Epithelial cell of prostate (primary cell): ENCODE data around the gene ZFAND2B.

ENCODE experiments used
- DNase-seq: peaks from one replicate; pipeline ENCODE4 v3.0.0-alpha.2; 2011; ENCODE audit warnings: low read depth, low spot score
- H3K27ac ChIP-seq: fragments of 450-650 bp; 2 replicates; pipeline ENCODE4 v1.5.1; 2017; ENCODE audit warnings: mild to moderate bottlenecking

Gene ZFAND2B

DNA sequence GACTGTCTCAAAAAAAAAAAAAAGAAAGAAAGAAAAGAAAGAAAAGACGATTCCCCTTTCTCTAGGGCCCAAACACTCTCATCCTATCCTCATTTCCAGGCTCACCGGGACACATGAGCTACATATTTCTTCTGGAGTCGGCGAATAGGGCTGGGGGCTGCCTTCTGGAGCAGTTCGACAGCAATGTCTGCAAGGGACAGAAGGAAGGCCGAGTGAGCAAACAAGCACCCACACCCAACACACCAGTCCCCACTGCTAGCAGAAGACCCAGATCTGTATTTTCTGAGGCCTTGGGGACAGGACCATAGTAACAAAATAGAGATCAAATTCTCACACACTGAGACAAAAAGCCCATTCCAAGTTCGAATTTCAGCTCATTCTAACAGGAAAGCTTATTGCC lies 31.1 kb upstream of the ZFAND2B start:
- H3K27ac ChIP-seq, result peak overlapping the region; percentile 99
- DNase-seq, result no peak

DNA sequence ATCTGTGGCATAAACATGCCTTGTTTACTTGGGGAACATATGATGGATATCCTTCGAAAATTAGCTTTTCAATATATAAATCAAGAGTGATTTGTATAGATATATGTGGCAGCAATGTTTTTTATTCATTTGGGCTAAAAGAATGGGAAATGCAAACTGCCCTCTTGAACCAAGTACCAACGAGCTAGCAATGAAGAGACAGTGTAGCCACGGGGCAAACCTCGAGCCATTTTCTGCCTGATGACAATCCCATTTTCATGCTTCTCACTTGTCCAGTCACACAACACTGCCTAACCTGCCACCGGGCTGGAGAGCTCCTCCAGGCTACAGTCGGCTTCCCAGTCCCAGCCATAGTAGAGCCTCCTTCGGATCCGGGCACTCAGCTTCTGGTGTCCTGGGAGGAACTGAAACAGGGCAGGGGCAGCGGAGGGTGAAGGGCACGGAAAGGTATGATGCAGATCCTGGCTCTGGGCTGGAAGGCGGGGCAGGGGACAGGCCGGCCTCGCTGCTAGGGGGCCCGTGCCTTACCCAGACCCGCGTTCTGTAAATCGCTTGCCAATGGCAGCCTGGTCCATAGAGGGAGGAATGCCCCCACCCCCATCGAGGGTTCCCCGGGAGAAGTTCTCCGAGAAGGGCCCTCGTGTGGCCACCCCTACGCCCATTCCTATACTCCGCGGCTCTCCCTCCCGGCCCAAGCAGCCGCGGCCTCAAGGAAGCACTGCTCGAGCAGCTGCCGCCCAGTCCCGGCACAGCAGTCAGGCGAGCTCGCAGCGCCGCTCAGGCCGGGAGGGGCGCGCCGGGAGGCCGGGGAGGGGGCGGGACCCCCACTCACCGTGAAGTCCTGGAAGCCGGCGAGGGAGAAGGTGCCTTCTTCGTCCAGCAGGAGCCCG lies 30.4 kb upstream of the ZFAND2B start:
- peak overlapping the region; percentile 99 for H3K27ac ChIP-seq
- no peak for DNase-seq

DNA sequence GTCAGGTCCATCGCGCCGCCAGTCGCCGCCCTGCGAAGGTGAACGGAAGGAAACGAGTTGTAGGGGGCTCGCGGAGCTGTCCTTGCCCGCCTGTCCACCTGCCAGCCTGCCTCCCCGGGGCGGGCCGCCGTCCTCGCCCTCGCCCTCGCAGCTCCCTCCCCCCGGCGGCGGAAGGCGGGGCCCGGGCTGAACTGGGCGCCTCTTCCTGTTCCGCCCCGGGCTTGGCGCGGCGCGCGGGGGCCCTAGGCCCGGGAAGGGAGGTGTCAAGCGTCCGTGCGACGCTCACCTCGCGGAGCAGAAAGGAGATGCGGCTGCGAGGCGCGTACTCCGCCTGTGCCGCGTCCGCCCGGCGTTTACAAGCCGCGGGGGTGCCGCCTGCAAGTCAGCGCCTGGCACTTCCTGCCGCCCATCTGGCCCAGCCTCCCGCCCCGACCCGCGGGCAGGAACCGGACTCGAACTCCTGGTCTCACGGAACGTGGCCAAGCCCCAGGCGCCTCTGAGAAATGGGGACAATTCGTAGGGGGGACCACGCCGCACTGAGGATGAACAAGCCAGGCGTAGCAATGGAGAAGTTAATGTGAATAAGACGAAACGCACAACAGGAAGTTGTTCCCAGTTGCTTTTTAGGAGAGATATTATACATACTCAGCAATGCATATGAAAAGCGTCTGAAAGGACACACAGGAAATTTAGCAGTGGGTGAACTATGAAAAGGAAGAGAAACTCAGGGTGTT lies 29.6 kb upstream of the ZFAND2B start, which contains the start of gene CNPPD1:
TSS of gene CNPPD1 (minus strand) at position 108 of the 734 bp plus-strand sequence. CDS start at position 11, 97 bp downstream.
- no peak for DNase-seq

DNA sequence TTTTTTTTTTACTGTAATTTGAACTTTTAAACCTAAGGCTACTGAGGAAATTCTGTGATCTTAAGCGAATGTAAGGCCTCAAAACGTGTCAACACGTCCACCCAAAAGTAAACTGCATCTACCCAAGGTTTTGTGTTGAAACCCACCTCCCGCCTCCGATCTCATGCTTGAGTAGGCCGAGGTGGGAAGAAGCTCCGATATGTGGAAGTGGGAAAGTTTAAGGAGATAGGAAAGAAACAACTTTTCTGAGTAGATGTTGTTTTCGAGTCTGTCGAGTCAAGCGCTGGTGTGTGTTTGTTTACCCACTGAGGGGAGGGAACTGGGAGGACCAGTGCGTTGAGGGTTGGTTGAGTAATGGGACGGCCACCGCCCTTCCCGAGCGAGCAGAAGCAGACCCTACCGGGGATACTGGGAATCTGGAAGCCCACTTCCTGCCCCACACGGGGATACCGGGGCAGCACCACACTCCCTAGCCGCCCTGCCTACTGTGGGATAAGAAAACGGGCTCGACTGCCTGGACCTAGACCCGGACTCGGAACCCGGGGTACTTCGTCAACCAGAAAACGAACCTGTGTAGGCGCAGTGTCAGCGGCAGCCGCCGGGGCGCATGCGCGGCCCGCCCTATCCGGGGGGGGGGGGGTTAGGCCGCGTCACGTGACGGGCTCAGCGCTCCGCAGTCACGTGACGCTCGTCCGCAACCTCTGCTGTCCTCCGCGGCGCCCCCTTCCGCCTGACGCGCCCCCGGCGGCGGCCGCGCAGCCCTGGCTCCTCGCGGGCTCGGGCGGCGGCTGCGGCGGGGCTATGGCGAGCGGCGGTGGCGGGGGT lies 28.8 kb upstream of the ZFAND2B start, which contains the start of gene RETREG2:
TSS of gene RETREG2 (plus strand) at position 724 of the 825 bp plus-strand sequence. CDS start at position 802, 78 bp downstream.
- H3K27ac ChIP-seq, result peak within 1 kb of the TSS; percentile 99
- peak; percentile 82 for DNase-seq

More for the DNA sequence above, 29.6 kb upstream of the ZFAND2B start, which contains the start of gene CNPPD1:
- peak within 1 kb of the TSS; percentile 99 for H3K27ac ChIP-seq

DNA sequence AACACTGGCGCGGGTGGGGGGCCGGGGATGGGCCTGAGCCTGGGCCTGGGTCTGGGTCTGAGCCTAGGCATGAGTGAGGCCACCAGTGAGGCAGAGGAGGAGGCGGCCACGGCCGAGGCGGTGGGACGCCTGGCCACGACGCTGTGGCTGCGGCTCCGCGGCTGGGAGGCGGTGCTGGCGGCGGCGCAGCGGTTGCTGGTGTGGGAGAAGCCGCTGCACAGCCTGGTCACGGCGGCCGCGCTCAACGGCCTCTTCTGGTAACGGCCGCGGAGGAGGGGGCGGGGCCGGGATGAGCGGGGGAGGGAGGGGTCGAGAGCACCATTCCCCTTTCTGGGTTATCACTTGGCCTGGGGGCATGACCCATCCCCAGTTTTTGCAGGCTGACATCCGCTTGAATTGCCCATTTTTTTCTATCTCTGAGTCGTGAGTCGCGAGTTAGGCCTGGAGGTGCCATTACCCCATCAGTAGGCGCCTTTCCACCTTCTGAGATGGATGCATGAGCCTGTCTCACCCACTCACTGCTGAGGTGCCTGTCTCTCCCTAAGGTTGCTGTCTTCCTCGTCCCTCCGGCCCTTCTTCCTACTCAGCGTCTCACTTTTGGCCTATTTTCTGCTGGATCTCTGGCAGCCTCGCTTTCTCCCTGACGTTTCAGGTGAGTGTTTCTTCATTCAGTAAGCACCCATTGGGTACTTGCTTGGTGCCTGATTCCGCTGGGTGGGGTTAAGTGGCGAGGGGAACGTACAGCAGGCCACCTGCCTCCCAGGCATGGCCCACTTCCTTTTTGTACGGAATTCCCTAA lies 28.0 kb upstream of the ZFAND2B start:
- H3K27ac ChIP-seq, result peak overlapping the region; percentile 99
- no peak for DNase-seq

DNA sequence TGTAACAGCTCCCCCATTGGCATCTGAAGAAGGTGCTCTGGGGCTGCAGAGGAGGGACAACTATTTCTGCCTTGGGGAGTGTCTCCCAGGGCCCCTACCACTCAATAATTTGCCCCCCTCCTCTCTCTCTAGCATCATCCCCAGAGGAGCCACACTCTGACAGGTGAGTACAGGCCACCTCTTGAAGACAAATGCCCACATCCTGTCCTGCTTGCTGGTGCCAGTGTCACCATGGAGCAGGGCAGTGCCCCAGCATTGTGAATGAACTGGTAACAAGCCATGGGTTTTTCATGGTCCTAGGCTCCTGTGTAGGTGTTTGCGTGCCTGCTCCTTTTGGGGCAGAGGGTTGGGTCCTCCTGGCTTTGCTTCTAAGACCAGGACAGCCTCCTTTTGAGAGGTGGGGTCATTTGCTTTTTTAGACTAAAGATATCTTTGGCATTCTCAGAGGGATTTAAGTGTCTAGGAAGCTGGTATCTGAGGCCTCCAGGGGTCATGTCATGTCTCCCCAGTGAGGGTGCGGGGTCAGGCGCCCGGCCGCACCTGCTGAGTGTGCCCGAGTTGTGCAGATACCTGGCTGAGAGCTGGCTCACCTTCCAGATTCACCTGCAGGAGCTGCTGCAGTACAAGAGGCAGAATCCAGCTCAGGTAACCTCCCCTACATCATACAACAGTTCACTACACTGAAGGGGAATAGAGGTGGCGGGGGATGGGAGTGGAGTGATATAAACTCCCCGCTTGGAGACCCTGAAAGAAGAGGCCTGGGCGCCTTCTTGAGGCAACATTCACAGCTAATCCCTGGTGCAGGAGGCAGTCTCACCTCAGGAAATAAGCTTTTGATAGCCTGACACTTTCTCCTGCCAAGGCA lies 26.7 kb upstream of the ZFAND2B start:
- DNase-seq, result no peak
- no peak overlapping the region for H3K27ac ChIP-seq

DNA sequence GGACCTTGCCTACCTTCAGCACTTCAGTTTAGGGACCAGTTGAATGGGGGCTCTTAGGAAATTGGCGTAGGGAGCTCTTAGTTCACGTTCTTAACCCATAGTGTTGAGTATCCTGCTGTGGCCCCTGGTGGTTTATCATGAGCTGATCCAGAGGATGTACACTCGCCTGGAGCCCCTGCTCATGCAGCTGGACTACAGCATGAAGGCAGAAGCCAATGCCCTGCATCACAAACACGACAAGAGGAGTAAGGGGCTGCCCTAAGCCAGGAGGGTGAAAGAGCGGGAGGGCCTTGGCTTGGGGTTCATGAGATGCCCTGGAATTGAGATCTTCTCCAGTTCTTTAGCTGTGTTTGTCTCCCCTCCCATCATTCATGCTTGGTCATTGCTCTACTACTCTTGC lies 25.6 kb upstream of the ZFAND2B start:
- H3K27ac ChIP-seq, result no peak overlapping the region
- DNase-seq, result no peak

DNA sequence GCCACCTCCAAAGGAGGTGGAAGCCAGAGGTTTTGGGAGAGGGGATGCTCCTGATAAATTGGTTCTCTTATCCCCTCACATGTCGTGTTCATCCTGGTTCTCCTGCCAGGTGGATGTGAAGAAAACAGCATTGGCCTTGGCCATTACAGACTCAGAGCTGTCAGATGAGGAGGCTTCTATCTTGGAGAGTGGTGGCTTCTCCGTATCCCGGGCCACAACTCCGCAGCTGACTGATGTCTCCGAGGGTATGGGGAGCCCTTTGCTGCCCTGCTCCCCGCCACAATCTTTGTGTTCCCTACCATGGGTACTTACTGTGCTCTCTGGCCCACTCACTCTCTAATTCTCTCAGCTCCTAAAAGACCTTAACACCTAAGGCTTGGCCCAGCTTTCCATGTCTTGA lies 25.1 kb upstream of the ZFAND2B start:
- no peak for DNase-seq
- H3K27ac ChIP-seq, result no peak overlapping the region

DNA sequence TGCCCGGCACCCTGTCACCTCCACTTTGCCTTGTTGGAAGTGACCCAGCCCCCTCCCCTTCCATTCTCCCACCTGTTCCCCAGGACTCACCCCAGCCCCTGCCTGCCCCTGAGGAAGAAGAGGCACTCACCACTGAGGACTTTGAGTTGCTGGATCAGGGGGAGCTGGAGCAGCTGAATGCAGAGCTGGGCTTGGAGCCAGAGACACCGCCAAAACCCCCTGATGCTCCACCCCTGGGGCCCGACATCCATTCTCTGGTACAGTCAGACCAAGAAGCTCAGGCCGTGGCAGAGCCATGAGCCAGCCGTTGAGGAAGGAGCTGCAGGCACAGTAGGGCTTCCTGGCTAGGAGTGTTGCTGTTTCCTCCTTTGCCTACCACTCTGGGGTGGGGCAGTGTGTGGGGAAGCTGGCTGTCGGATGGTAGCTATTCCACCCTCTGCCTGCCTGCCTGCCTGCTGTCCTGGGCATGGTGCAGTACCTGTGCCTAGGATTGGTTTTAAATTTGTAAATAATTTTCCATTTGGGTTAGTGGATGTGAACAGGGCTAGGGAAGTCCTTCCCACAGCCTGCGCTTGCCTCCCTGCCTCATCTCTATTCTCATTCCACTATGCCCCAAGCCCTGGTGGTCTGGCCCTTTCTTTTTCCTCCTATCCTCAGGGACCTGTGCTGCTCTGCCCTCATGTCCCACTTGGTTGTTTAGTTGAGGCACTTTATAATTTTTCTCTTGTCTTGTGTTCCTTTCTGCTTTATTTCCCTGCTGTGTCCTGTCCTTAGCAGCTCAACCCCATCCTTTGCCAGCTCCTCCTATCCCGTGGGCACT lies 24.0 kb upstream of the ZFAND2B start:
- no peak overlapping the region for H3K27ac ChIP-seq
- DNase-seq, result no peak

DNA sequence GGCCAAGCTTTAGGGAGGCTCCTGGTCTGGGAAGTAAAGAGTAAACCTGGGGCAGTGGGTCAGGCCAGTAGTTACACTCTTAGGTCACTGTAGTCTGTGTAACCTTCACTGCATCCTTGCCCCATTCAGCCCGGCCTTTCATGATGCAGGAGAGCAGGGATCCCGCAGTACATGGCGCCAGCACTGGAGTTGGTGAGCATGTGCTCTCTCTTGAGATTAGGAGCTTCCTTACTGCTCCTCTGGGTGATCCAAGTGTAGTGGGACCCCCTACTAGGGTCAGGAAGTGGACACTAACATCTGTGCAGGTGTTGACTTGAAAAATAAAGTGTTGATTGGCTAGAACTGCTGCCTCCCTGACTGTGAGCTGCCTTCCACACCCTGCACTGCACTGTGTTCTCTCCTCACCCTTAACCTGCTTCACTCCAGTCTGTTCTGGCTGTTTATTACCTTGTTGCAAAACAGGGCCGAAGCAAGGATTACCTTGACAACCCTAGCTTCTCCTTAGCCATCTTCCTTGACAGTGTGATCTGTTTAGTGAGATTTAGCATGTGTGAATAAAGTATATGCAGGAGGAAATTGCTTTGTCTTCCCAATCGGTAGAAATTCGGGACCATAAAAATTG lies 23.3 kb upstream of the ZFAND2B start:
- DNase-seq, result no peak
- H3K27ac ChIP-seq, result no peak overlapping the region

DNA sequence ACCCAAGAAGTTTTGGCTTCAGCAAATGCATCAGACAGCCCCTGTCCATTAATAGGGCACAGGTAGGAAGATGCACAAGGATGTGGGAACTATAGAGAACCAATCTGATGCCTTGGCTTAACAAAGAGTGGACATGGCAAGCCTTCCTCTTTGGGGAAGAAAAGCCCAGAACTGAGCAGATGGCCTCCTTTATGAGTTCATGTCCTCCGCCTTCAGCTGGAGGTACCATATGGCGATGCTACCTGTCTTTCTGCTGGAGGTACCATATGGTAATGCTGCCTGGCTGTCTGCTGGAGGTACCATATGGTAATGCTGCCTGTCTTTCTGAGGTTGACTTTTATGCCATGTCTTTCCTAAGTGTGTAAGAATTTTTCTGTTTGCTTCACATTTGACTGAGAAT lies 22.5 kb upstream of the ZFAND2B start:
- no peak for DNase-seq
- H3K27ac ChIP-seq, result no peak overlapping the region

DNA sequence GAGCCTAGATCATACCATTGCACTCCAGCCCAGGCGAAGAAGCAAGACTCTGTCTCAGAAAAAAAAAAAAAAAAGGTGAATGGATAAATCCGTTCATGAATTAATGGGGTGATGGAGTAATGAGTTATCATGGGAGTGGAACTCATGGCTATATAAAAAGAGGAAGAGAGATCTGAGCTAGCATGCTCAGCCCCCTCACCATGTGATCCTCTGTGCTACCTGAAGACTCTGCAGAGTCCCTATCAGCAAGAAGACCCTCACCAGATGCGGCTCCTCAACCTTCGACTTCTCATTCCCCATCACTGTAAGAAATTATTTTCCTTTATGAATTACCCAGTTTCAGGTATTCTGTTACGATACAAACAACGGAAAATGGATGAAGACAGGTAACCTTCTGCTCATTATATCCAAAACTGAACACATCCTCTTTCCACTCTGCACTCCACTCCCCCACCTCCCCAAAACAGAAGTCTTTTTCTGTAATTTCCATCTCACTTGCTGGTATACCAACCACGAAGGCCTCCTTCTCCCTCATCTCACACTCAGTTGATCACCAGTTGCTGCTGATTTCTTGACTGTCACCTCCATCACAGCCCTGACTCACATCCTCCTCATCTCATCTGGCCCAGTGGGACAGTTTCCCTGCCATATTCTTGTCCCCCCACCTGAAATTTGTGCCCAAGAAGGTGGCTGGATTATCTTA lies 19.7 kb upstream of the ZFAND2B start:
- H3K27ac ChIP-seq, result no peak overlapping the region
- no peak for DNase-seq

DNA sequence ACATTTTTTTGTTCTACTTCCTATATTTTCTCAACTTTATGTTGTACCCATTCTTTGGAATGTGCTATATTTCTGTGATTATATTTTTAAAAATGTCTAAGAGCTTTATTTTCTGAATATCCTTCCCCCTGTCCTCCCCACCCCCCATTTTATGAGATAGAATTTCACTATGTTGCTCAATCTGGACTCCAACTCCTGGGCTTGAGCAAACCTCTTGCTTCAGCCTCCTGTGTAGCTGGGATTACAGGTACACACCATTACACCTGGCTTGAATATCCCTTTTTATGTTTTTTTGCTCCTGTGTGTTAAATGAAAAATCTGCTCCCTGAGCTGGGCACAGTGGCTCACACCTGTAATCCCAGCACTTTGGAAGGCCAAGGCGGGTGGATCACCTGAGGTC lies 9.2 kb upstream of the ZFAND2B start:
- no peak for DNase-seq
- H3K27ac ChIP-seq, result no peak overlapping the region

DNA sequence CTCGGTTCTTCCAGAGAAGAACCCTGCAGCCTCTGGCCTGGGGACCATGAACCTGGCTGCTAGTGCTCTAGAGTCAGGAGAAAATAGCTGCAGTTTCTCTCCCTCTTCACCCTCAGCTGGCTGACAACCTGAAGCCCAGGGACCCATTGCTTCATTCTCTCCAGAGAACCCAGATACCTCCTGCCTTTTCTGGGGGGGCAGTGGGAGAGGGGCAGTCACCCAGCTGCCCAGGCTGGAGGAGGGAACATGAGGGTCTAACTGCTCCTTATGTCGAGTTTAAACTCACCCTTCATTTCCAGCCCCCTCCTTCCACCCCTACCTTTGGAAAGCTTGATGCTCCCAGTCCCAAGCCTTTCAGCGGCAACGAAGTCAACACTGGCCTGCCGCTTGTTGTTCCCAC lies 7.6 kb upstream of the ZFAND2B start:
- DNase-seq, result no peak
- no peak overlapping the region for H3K27ac ChIP-seq

DNA sequence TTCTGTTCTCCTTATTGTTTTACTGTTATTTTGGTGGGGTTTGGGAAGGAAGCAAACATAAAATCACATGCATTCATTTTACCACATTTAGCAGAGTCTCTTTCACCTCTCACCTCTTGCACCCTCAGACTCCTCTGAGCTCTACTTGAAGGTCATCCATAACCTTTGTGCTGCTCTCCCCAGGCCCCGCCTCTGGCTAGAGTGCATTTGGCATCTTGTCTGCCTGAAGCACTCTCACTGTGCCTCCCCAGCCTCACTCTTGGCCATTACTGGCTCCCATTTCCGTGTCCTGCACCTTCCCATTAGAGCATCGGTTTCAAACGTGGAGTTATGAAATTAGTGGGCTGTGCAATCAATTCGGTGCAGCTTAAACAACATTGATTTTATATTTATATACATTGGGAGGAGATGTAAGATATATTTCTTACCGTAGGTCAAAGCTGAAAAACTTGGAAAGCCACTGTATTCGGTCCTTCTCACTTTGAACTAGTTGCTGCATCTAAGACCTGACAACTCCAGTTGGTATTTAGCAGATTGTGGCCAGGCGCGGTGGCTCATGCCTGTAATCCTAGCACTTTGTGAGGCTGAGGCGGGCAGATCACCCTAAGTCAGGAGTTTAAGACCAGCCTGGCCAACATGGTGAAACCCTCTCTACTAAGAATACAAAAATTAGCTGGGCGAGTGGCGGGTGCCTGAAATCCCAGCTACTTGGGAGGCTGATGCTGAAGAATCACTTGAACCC lies 6.9 kb upstream of the ZFAND2B start:
- no peak overlapping the region for H3K27ac ChIP-seq
- DNase-seq, result no peak
